ENCODE data around the gene OR6N1.

DNA sequence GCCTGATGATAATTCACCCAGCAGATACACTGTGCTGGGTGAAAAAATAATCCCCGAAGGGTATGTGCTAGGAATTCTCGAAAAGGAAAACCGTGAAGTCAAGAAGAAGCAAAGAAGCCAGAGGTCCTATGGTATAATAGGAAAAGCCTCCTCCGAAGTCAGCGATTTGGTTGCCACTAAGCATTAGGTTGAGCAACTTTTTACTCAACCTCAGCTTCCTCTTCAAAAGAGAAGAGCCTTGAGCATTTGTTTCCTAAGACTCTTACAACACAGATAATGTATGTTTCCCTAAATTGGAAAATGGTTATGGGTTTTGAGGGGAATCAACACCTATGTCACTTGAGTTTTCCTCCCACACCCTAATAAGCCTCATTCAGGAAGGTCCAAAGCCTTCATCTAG is 37.9 kb upstream of the OR6N1 start:
- TF ChIP-seq CTCF (IDR thresholded peaks at IDR 0.05) (no peak), EP300 (IDR thresholded peaks at IDR 0.05; ENCODE audit: low read depth) (no peak), POLR2A (IDR thresholded peaks at IDR 0.05) (no peak)

Measured in transverse colon (tissue), 3 donors.